GM10847 (cell line): Measurements from ENCODE around the gene KCND3.

ENCODE experiments used
- POLR2A ChIP-seq: IDR thresholded peaks from 2 replicates; pipeline ENCODE4 v1.6.1; 2011; ENCODE audit not compliant: insufficient read length; ENCODE audit errors: extremely low read depth

Gene KCND3

GRCh38 chr1:111789142-111789541 is 200.3 kb downstream of the KCND3 start:
- no peak for TF ChIP-seq POLR2A

- TF ChIP-seq POLR2A, result no peak
These were observed 202.7 kb downstream of the KCND3 start for GRCh38 chr1:111786669-111787207.

- no peak for TF ChIP-seq POLR2A
These were observed 205.1 kb downstream of the KCND3 start for GRCh38 chr1:111784273-111784901.

DNA sequence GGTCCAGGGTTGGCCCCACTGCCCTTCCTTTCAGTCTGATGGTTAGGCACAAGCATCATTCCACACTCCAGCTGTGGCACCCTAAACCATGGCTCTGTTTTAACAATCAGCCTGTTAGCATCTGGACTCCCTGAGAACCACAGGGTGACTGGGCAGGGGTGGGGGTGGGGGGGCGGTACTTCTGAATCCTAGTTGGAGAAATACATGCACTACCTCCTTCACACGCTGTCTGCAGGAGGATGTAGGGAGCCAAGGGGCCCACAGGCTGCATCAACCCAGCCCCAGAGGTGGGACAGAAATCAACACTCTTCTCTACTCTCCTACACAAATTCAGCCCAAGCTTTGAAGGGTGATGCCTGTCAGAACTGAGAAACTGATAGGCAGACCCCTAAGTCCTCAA is 209.9 kb downstream of the KCND3 start:
- no peak for TF ChIP-seq POLR2A

GRCh38 chr1:111778541-111779051 is 210.9 kb downstream of the KCND3 start:
- no peak for TF ChIP-seq POLR2A

DNA sequence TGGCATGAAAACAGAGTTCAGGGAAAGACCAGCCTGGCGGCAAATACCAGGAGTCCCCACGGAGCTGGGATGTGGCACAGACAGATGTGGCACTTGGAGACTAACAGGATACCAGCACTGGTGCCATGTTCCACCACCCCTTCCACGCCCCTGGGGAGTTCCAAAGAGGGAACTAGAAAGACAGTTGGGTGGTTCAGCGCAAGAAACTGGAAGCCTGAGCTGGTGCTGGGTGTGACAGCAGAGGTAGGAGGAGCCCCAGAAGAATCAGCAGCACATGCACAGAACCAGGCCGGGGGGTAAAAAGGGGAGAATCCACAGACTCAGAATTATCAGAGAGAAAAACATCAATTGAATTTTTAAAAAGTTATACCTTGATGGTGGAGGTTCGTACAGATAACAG is 211.4 kb downstream of the KCND3 start:
- TF ChIP-seq POLR2A, result no peak

DNA sequence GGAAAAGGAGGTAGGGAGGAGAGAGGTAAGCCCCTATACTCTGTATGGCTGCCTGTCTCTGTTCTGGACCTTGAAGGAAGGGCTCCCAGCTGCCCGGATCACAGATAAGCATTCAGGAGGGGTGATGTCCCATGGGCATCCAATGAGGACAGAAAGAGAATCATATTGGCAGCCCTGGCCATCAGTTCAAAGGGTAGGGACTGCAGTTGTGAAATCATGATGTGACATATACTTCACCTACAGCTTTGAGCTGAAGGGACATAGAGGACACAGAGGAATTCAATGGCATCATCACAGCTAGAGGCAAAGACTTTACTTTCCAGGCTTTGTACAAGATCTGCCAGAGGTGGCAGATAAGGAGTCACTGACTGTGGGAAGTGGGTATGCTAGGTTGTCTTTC is 212.2 kb downstream of the KCND3 start:
- TF ChIP-seq POLR2A, result no peak

GRCh38 chr1:111776861-111777260 is 212.6 kb downstream of the KCND3 start:
- no peak for TF ChIP-seq POLR2A

DNA sequence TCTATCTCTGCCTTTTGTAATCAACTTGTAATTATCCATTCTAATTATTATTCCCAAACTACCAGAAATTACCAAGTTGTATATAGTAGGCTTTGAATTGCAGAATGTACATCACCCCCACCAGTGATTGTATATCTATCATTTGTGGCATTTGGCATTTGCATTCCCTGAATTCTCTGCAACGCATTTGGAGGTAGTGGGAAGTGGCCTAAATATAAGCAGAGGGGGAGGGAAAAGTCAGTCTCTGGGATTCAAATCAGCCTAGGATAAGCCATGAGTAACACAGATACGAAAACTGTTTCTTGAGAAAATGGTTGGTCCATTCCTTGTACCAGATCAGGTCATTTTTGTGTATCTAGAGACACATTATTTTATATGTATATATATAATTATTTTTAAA is 213.1 kb downstream of the KCND3 start:
- TF ChIP-seq POLR2A, result no peak

DNA sequence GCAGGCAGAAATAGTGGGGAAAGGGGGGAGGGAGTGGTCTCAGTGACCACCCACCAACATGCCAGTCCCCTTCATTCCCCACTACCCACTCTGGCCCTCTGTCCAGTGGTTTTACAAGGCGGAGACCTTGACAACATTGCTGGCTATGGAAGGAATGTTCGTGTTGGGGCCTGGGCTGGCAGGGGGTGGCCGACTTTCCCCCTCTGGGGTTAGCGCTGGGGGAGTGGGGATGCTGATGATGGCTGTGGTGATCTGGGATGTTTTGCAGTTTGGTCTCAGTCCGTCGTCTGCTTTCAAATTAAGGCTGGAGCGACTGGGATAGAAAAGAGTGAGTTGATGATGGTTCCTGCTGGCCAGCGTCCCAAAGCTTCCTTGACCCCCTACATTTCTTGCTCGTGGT is 213.5 kb downstream of the KCND3 start:
- TF ChIP-seq POLR2A, result no peak

GRCh38 chr1:111770916-111771315 is 218.6 kb downstream of the KCND3 start:
- TF ChIP-seq POLR2A, result no peak

GRCh38 chr1:111769517-111770146 is 219.8 kb downstream of the KCND3 start:
- no peak for TF ChIP-seq POLR2A

DNA sequence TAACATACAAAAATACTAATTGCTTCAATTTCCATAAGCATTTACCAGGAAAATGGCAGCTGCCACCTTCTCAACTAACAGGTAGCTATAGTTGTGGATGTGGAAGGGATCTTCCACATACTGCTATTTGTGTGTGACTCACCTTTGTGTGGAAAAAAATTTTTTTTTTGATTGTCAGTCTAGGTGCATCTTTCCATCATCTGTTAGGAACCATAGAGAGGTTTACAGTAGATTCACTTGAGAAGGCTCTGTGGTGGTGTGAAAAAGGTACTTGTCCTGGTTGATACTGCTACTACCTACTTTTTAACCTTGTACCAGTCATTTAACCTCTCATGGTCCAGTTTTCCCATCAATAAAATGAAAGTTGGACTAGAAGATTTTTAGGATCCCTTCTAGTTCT is 220.8 kb downstream of the KCND3 start:
- no peak for TF ChIP-seq POLR2A

- TF ChIP-seq POLR2A, result no peak
These were observed 221.4 kb downstream of the KCND3 start for GRCh38 chr1:111768023-111768422.

GRCh38 chr1:111762332-111762731 is 227.1 kb downstream of the KCND3 start:
- no peak for TF ChIP-seq POLR2A

DNA sequence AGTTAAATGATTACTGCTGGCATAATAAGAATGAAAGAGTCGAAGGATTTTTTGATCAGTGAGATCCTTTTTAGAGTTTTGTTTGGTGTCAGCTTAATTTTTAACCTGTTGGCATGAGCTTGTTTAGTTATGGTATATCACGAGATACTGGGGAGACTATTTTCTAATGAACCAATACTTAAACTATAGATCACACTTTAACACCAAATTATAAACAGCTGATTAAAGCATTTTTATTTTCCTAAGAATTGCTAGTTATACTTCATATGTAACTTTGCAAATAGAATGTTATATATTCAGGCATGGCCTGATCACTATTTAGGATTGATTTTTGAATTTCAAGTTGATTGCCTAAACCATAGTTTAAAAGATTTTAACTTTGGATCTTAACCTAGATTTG is 227.8 kb downstream of the KCND3 start:
- TF ChIP-seq POLR2A, result no peak

GRCh38 chr1:111758373-111758772 is 231.1 kb downstream of the KCND3 start:
- TF ChIP-seq POLR2A, result no peak

DNA sequence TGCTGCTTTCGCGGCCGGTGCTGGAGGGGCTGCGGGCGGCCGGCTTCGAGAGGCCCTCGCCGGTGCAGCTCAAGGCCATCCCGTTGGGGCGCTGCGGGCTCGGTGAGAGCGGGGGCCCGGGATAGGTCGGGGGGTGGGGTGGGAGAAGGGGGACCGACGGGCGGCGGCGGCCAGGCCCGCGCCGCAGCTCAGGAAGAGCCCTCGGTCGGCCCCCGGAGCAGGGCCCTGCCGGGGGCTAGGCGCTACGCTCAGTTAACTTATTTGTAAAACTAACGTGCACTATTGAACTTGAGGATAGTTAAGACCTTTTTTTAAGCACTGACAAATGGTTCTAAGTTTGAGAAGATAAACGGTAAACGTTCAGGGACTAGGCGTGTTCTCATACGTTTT is 233.3 kb downstream of the KCND3 start:
- TF ChIP-seq POLR2A, result no peak
